Mesenchymal stem cell (in vitro differentiated cells and primary cell): Measurements from ENCODE around the gene AK9.
A peak's percentile ranks its signal among the peaks of the same experiment; 100 is the strongest.

Experiments used
- DNase-seq: peaks from one replicate; pipeline ENCODE4 v3.0.0-alpha.2; 2013
- H2AFZ ChIP-seq: one replicate; pipeline ENCODE4 v1.6.1; 2013; ENCODE audit warnings: low read depth, mild to moderate bottlenecking, control low read depth, inconsistent platforms, low read length, moderate library complexity
- H2AK5ac ChIP-seq: 2 replicates; pipeline ENCODE4 v1.6.1; 2013; ENCODE audit warnings: low read length, moderate library complexity, mild to moderate bottlenecking, inconsistent platforms; ENCODE audit not compliant: severe bottlenecking
- H2BK120ac ChIP-seq: one replicate; pipeline ENCODE4 v1.6.1; 2013; ENCODE audit warnings: low read depth, mild to moderate bottlenecking, inconsistent platforms, low read length, moderate library complexity
- H2BK12ac ChIP-seq, 2 experiments: one replicate each; pipeline ENCODE4 v1.6.1; 2013; ENCODE audit warnings: inconsistent platforms in 2 of 2, low read length in 2 of 2, mild to moderate bottlenecking in 2 of 2, moderate library complexity in 2 of 2, control low read depth in 1 of 2
- H2BK15ac ChIP-seq: one replicate; pipeline ENCODE4 v1.6.1; 2013; ENCODE audit warnings: mild to moderate bottlenecking, low read depth, inconsistent platforms; ENCODE audit not compliant: poor library complexity, severe bottlenecking
- H2BK5ac ChIP-seq: 2 replicates; pipeline ENCODE4 v1.6.1; 2013; ENCODE audit warnings: low read depth, mild to moderate bottlenecking, low read length, control low read depth, inconsistent platforms; ENCODE audit not compliant: poor library complexity, severe bottlenecking
- H3K14ac ChIP-seq, 2 experiments: one replicate each; pipeline ENCODE4 v1.6.1; 2013; ENCODE audit warnings: inconsistent platforms in 2 of 2, low read length in 2 of 2, control low read depth in 1 of 2, mild to moderate bottlenecking in 1 of 2, moderate library complexity in 1 of 2
- H3K18ac ChIP-seq, 2 experiments: one replicate each; pipeline ENCODE4 v1.6.1; 2013; ENCODE audit warnings: inconsistent platforms in 2 of 2, low read length in 2 of 2, control low read depth in 1 of 2, low read depth in 1 of 2, mild to moderate bottlenecking in 1 of 2
- H3K23ac ChIP-seq, 2 experiments: one replicate each; pipeline ENCODE4 v1.6.1; 2013; ENCODE audit warnings: inconsistent platforms in 2 of 2, low read length in 2 of 2, mild to moderate bottlenecking in 2 of 2, moderate library complexity in 2 of 2, control low read depth in 1 of 2
- H3K27ac ChIP-seq: 2 replicates; pipeline ENCODE4 v1.5.1; 2013; ENCODE audit warnings: mild to moderate bottlenecking, moderate library complexity, low read length, control low read depth, inconsistent platforms; ENCODE audit not compliant: poor library complexity, severe bottlenecking
- H3K27me3 ChIP-seq, 2 experiments: 2 replicates each; pipeline versions ENCODE4 v1.6.1 to v1.7.0; 2013; ENCODE audit warnings: low read length in 2 of 2, mild to moderate bottlenecking in 2 of 2, moderate library complexity in 2 of 2, control low read depth in 1 of 2, inconsistent platforms in 1 of 2; ENCODE audit not compliant: control insufficient read depth in 1 of 2, insufficient read depth in 1 of 2
- H3K36me3 ChIP-seq, 2 experiments: 2 replicates each; pipeline versions ENCODE4 v1.6.1 to v1.7.0; 2013; ENCODE audit warnings: low read length in 2 of 2, control low read depth in 1 of 2, inconsistent platforms in 1 of 2, low read depth in 1 of 2, mild to moderate bottlenecking in 1 of 2; ENCODE audit not compliant: insufficient read depth in 2 of 2, control insufficient read depth in 1 of 2
- H3K4ac ChIP-seq, 2 experiments: one replicate each; pipeline ENCODE4 v1.6.1; 2013; ENCODE audit warnings: inconsistent platforms in 2 of 2, low read length in 2 of 2, mild to moderate bottlenecking in 2 of 2, moderate library complexity in 2 of 2, control low read depth in 1 of 2, low read depth in 1 of 2
- H3K4me1 ChIP-seq: 2 replicates; pipeline ENCODE4 v1.6.1; 2013; ENCODE audit warnings: low read depth, low read length, control low read depth; ENCODE audit not compliant: control insufficient read depth, insufficient read depth
- H3K4me2 ChIP-seq: 2 replicates; pipeline ENCODE4 v1.6.1; 2013; ENCODE audit warnings: low read length, mild to moderate bottlenecking, inconsistent platforms; ENCODE audit not compliant: poor library complexity, severe bottlenecking
- H3K4me3 ChIP-seq, 2 experiments: 2 replicates each; pipeline versions ENCODE4 v1.5.1 to v1.7.0; 2013; ENCODE audit warnings: low read length in 2 of 2, mild to moderate bottlenecking in 2 of 2, control low read depth in 1 of 2, low read depth in 1 of 2; ENCODE audit not compliant: insufficient read depth in 1 of 2
- H3K79me1 ChIP-seq: replicated peaks from 2 replicates; pipeline ENCODE4 v1.6.1; 2013; ENCODE audit warnings: mild to moderate bottlenecking, control low read depth, low read length, inconsistent platforms; ENCODE audit not compliant: poor library complexity, severe bottlenecking
- H3K9ac ChIP-seq: 2 replicates; pipeline ENCODE4 v1.7.0; 2013; ENCODE audit warnings: mild to moderate bottlenecking, low read length, moderate library complexity
- H3K9me3 ChIP-seq: 2 replicates; pipeline ENCODE4 v1.7.0; 2013; ENCODE audit warnings: mild to moderate bottlenecking, low read length; ENCODE audit not compliant: control insufficient read depth
- H4K8ac ChIP-seq: one replicate; pipeline ENCODE4 v1.6.1; 2013; ENCODE audit warnings: inconsistent platforms, mild to moderate bottlenecking, low read length, moderate library complexity
- H4K91ac ChIP-seq: one replicate; pipeline ENCODE4 v1.6.1; 2013; ENCODE audit warnings: mild to moderate bottlenecking, low read length, inconsistent platforms
- WGBS: methylation state at CpG from one replicate; pipeline ENCODE4 v1.1.7; 2013; ENCODE audit warnings: mixed read lengths; 5-methylcytosine and 5-hydroxymethylcytosine counted together

AK9 gene

DNA sequence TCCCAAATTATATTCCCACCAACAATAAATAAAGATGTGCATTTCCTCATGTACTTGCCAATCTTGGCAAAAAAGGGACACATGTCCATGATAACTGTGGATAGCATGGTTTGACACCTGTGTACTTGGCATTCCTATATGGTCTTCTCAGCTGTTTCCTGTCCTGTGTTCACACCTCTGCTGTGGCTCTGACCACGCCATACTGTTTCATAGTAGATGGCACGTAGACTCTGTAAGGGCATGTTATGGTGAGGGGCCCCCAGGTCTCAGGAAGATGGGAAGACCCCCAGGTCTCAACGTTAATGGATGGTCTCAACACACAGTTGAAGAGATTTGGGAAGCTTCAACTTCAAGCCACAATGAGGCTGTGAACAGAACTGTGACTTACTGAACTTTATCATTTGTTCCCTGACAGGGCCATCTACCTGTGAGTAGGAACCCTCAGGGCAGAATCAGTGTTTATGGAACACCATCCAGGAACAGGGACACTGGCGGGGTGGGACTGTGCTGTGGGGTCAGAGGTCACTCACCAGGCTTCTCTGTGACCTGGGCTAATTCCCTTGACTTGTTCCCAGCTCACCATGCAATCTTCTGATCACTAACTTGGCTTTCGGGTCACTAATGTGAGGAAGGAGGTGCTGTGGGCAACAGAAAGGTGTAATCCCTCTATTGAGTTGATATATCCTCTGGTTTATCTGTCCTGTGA, 219.7 kb downstream of the AK9 start:
- H2AK5ac ChIP-seq: no peak overlapping the region
- no peak overlapping the region for H3K27ac ChIP-seq

DNA sequence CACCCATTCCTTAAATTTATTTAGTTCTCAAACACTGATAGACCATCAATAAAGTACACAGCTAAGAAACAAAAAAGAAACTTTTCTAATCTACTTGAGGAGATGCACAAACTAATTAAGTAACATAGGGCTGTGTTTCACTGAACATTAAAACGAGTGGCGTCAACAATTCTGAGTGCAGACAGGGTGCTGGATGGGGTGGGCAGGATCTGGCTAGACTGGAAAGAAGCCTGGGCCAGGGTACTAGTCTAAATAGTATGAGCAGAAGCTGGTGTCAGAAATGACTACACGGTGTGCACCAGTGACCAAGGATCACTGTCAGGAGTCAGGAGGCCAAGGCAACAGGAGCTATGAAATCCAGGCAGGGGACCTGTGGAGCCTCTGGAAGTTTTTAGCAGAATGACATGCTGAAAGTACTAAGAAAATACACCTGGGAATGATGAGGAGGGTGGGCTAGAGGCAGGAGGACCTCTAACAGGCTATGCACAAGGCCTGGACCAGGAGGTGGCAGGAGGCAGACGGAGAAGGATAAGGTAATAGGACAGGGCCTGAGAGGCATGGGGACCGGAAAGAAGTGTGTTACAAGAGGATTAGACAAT, 221.3 kb downstream of the AK9 start:
- H3K4me2 ChIP-seq: no peak overlapping the region
- no peak for DNase-seq
- no peak overlapping the region for H2AK5ac ChIP-seq
- H3K79me1 ChIP-seq: peaks cover 59% of the 10 kb centered on the region
- no peak overlapping the region for H3K27ac ChIP-seq
- no peak overlapping the region for H4K8ac ChIP-seq
- 98% methylated on average over 4 of the region's 5 CpGs for WGBS
- H4K91ac ChIP-seq: no peak overlapping the region
- no peaks in the 10 kb centered on the region for H3K9me3 ChIP-seq
- H3K36me3 ChIP-seq: peaks cover 59 to 98% of the 10 kb centered on the region in 2 experiments
- H3K9ac ChIP-seq: no peak overlapping the region
- no peak overlapping the region for H3K14ac ChIP-seq
- no peak overlapping the region for H3K23ac ChIP-seq
- H3K27me3 ChIP-seq: no peaks in the 10 kb centered on the region
- no peak overlapping the region for H2BK12ac ChIP-seq
- no peak overlapping the region for H2BK5ac ChIP-seq
- no peak overlapping the region for H3K4me3 ChIP-seq
- no peak overlapping the region for H3K18ac ChIP-seq
- no peak overlapping the region for H2AFZ ChIP-seq
- H2BK120ac ChIP-seq: no peak overlapping the region
- peaks cover 1% of the 10 kb centered on the region for H3K4me1 ChIP-seq
- no peak overlapping the region for H2BK15ac ChIP-seq
- H3K4ac ChIP-seq: no peak overlapping the region

More for the DNA sequence above, 219.7 kb downstream of the AK9 start:
- Histone ChIP-seq H3K14ac (no peak overlapping the region), H3K4me1 (peaks cover 4% of the 10 kb centered on the region), H3K23ac (no peak overlapping the region), H3K4ac (no peak overlapping the region), H2AFZ (no peak overlapping the region), H3K27me3 (no peaks in the 10 kb centered on the region), H3K9ac (no peak overlapping the region), H2BK120ac (no peak overlapping the region), H3K4me2 (no peak overlapping the region), H4K8ac (no peak overlapping the region), H3K18ac (no peak overlapping the region), H3K36me3 (peaks cover 53 to 98% of the 10 kb centered on the region in 2 experiments), H2BK5ac (no peak overlapping the region), H2BK12ac (no peak overlapping the region), H3K79me1 (peaks cover 57% of the 10 kb centered on the region), H3K9me3 (no peaks in the 10 kb centered on the region), H2BK15ac (no peak overlapping the region), H4K91ac (no peak overlapping the region), H3K4me3 (no peak overlapping the region)
- DNase-seq: no peak
- WGBS: 100% methylated on average over 5 of the region's 5 CpGs

- Histone ChIP-seq H3K4ac (no peak overlapping the region), H3K4me2 (no peak overlapping the region), H3K9me3 (no peaks in the 10 kb centered on the region), H2BK5ac (no peak overlapping the region), H3K27ac (no peak overlapping the region), H3K23ac (no peak overlapping the region), H4K91ac (no peak overlapping the region), H2BK12ac (no peak overlapping the region), H4K8ac (no peak overlapping the region), H3K79me1 (peaks cover 48% of the 10 kb centered on the region), H3K14ac (no peak overlapping the region), H2AK5ac (no peak overlapping the region), H3K9ac (no peak overlapping the region), H3K18ac (no peak overlapping the region), H3K36me3 (peaks cover 46 to 98% of the 10 kb centered on the region in 2 experiments), H2BK120ac (no peak overlapping the region), H2AFZ (no peak overlapping the region), H3K4me1 (no peaks in the 10 kb centered on the region), H2BK15ac (no peak overlapping the region), H3K27me3 (no peaks in the 10 kb centered on the region), H3K4me3 (no peak overlapping the region)
- WGBS: 70% methylated on average over 6 of the region's 6 CpGs
- peak; percentile 52 for DNase-seq
These were observed 223.3 kb downstream of the AK9 start for GRCh38 chr6:109467696-109468095.

- Histone ChIP-seq H3K4me1 (no peaks in the 10 kb centered on the region), H3K79me1 (peaks cover 36% of the 10 kb centered on the region), H3K27ac (no peak overlapping the region), H3K27me3 (no peaks in the 10 kb centered on the region), H3K4me2 (no peak overlapping the region), H2BK15ac (no peak overlapping the region), H3K9me3 (no peaks in the 10 kb centered on the region), H3K18ac (no peak overlapping the region), H3K4ac (no peak overlapping the region), H2AK5ac (no peak overlapping the region), H4K91ac (no peak overlapping the region), H2BK120ac (no peak overlapping the region), H3K14ac (no peak overlapping the region), H3K23ac (no peak overlapping the region), H2AFZ (no peak overlapping the region), H2BK5ac (no peak overlapping the region), H3K4me3 (no peak overlapping the region), H2BK12ac (no peak overlapping the region), H3K36me3 (peaks cover 34 to 97% of the 10 kb centered on the region in 2 experiments), H4K8ac (no peak overlapping the region), H3K9ac (no peak overlapping the region)
- DNase-seq: no peak
- 93% methylated on average over 6 of the region's 7 CpGs for WGBS
These were observed 224.6 kb downstream of the AK9 start for GRCh38 chr6:109466212-109466923.
